HG02973 (cell line): ENCODE data around the gene VAC14.
"Not testable (repeated sequence)": the region's sequence is repeated elsewhere in the genome, so short reads cannot be mapped to it uniquely, and the experiment has no call there.

Source experiments
- ATAC-seq: cut with Tn5 transposase; IDR thresholded peaks from one replicate; pipeline ENCODE4 v1.9.1; 2021; ENCODE audit warnings: moderate library complexity; ENCODE audit not compliant: unreplicated experiment

VAC14 gene

GRCh38 chr16:70682239-70683145, 118.5 kb downstream of the VAC14 start:
- no peak for ATAC-seq

- ATAC-seq: no peak
Observed at GRCh38 chr16:70681382-70682238, 119.3 kb downstream of the VAC14 start.

DNA sequence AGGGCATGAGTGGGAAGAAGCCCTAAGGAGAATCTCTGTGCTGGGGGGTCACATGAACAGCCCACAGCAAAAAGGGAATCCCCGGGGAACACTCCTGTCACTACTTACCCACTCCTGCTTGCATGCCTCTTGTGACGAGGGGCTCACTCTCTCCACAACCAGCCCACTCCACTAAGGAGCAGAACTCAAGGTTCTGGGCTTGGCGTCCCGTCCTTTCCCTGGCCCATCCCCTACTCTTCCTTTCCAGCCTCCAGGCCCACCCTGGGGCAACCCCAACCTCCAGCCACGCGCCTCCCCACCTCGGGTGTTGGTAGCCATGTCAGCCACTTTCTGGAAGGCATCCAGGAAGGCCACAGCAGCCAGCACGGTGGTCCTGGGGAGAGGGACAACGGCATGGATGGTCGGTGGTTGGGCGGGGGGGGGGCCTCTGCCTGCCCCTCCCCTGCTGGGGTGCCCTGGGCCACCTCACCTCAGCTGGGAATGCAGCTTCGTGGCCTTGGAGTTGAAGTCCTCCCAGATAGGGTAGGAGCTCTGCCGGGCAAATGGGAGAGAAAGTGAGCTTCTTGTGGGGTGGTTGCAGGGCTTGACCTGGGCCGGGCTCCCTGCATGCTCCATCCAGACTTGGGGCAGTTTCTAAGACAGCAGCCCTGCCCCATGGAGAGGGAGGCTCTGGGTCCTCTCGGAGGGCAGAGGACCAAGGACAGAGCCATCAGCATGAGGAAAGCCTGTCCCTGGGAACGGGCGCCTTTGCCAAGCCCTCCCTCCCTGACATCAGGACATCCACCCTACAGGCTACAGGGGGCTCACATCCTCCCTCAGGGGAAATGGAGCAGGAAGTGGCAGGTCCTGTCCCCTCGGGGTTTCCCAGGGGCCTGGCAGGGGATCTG, 120.2 kb downstream of the VAC14 start:
- no peak for ATAC-seq

GRCh38 chr16:70679671-70680494, 121.1 kb downstream of the VAC14 start:
- ATAC-seq: no peak

DNA sequence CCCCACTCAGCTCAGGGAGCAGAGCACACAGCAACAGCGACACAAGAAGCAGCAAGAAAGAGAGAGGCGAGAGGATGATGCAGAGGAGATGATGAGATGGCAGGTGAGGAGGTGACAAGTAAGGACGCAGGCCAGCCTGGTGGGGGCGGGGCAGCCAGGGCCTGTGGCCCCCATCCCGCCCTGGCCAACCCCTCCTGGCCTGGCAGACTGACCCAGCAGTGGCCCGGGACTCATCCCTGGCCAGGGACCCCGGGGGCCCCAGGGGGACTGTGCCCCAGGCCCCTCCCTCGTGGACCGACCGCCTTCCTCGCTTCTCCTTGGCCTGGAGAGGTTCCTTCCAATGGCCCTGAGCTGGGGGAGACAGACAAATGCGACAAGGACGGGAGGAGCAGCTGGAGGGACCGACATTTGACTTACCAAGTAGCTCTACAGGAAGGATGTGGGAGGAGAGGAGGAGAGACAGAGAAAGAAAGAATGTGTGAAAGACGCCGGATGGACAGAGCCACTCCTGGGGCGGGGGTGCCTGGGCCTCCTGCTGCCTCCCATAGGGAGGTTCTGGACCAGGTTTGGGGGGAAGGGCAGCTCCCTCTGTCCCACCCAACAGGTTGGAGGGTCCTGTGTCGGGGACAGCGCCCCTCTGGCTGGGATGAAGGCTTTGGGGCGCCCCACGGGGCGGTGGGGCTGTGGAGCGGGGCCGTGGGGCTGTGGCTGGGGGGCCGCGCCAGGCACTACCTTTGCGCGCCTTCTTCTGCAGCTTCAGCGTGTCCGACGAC, 121.9 kb downstream of the VAC14 start:
- no peak for ATAC-seq

DNA sequence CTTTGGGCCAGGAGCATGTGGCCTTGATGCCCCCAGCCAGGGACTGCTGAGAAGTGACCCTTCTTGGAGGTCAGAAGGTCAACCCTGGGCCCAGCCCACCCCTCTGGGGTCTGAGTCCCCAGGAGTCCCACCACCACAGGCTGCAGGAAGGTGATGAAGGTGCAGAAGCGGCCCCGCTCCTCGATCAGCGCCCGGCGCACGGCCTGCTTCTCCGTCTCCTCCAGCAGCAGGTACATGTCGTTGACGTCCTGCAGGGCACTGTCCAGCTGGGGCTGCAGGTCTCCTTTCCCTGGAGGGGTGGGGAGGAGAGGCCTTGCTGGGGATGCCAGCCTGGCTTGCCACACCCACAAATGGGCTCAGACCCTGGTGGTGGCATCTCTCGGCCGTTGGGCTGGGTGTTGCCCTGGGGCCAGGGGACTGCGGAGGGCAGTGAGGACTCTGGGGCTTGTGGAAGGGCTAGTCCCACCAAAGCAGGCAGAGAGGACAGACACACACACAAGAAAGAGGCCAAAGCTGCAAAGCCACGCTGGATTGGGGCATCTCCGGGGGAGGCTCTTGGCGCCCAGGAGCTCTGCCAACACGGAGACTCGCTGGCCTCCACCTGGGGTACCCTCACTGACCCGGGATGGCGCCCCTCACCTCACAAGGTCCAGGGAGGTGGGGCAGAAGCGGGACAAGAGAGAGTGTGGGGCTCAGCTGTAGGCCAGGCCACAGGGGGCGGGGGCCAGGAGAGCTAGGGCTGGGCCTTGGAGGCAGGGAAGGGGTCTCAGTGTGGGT, 122.6 kb downstream of the VAC14 start:
- ATAC-seq: no peak

- no peak for ATAC-seq
Observed at GRCh38 chr16:70677499-70678120, 123.3 kb downstream of the VAC14 start.

DNA sequence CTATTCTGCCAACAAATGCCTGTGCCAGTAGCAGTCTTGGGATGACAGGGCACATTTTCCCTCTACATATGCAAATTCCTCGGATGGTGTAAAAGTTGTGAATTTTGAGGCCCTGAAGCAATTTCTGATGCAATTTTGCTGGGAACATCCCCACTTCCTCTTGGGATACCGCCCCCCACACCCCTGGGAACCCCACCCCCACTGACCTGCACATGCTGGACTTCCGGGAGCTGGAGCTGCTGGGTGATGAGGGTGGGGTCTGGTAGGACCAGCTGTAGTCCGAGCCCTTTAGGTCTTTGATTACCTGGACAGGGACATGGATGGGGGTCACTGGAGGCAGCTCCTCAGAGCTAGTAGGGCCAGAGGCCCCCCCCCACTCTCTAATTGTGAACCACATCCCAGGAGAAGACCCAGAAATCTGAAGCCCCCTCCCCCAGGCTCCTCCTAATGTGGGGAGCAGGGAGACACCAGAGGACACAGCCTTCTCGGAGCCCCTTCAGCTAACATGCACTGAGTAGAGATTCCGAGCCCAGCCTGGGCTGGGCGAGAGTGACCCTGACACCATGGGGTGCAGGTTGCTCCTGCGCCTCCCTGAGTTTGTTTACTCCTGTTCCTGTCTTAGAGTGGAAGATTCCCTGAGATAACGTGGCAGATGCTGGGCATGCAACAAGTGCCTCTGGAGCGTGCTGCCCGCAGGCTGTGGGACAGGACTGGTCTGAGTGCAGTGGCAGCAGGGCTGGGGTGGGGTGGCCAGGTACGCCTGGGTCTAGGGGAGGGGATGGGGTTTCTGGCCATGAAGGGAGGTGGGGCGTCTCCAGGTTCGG, 124.1 kb downstream of the VAC14 start:
- ATAC-seq: no peak

DNA sequence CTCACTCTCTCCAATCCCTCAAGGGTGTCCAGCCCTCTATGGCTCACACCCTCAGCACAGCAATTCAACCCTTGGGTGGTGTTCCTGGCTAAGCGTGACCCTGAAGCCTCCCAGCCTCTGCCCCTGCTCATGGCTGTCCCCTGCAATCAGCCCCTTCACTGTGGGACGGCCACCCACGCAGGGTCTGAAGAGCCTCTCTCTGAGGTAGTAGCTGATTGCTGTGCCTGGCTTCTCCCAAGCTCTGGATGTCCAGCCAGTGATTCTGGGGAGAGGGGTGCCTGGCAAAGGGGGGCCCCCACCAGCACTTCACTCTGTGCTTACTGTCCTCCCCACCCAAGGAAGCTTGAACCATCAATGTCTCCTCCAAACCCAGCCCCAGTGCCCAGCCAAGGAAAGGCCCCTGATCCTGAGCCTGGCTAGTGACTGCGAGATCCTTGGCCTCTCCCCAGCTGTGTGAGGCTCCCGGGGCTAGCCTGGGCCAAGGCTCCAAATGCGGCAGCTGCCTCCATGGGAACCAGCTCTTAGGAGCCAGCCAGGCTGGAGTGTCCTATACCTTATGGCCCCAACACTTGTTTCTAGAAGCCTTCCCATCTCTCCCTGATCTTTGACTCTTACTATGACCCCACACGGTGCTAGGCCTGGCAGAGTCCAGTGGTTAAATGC, 125.0 kb downstream of the VAC14 start:
- ATAC-seq: no peak

DNA sequence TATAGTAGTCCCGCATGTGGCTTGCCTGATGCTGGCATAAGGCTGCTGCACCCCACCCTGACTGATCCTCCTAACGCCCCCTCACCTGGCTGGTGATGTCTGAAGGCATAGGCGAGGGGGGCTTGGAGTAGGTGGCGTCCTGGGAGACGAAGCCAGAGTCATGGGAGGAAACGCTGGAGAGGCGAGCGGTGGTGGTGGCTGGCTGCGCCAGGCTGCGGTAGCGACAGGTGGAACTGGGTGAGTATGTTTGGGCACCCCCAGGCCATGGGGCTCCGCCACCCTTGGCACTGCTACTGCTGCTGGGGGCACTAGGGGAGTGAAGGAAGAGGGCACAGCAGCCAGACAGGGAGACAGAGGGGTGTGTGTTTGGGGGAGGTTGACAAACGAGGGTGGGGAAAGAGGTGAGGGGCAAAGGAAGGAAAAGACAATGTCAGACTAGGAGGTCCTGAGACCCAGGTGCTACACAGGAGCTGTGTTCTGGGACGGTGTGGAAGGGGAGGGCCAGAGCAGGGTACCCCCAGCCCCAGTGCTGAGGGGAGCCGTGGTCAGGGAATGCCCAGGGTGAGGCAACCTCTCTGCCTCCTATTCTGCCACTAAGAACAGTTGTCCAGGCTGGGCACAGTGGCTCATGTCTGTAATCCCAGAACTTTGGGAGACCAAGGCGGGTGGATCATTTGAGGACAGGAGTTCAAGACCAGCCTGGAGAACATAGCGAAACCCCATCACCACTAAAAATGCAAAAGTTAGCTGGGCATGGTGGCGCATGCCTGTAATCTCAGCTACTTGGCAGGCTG, 126.5 kb downstream of the VAC14 start:
- ATAC-seq: no peak

DNA sequence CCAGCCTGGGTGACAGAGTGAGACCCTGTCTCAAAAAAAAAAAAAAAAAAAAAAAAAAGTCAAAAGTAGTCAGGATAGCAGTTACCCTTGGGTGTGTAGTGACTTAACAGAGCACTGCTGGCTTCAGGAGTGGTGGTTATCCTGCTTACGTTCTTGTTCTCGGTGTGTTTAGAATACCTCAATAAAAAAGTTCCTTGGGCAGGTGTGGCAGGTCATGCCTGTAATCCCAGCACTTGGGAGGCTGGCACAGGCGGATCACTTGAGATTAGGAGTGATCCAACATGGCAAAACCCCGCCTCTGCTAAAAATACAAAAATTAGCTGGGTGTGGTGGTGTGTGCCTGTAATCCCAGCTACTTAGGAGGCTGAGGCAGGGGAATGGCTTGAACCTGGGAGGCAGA, 130.0 kb downstream of the VAC14 start:
- not testable (repeated sequence) for ATAC-seq

DNA sequence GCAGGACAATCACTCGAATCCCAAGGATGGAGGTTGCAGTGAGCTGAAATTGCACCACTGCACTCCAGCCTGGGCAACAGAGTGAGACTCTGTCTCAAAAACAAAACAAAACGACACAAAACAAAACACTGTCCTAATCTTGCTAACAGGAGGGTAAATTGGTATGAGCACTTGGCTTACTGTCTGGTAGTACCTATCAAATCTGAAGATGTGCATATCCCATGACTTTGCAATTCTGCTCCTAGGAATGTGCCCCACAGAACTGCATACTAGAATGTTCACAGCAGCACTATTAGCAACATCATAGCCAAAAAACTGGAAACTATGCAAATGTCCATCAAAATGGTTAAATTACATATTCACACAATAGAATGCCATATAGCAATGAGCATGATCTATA, 130.8 kb downstream of the VAC14 start:
- no peak for ATAC-seq

DNA sequence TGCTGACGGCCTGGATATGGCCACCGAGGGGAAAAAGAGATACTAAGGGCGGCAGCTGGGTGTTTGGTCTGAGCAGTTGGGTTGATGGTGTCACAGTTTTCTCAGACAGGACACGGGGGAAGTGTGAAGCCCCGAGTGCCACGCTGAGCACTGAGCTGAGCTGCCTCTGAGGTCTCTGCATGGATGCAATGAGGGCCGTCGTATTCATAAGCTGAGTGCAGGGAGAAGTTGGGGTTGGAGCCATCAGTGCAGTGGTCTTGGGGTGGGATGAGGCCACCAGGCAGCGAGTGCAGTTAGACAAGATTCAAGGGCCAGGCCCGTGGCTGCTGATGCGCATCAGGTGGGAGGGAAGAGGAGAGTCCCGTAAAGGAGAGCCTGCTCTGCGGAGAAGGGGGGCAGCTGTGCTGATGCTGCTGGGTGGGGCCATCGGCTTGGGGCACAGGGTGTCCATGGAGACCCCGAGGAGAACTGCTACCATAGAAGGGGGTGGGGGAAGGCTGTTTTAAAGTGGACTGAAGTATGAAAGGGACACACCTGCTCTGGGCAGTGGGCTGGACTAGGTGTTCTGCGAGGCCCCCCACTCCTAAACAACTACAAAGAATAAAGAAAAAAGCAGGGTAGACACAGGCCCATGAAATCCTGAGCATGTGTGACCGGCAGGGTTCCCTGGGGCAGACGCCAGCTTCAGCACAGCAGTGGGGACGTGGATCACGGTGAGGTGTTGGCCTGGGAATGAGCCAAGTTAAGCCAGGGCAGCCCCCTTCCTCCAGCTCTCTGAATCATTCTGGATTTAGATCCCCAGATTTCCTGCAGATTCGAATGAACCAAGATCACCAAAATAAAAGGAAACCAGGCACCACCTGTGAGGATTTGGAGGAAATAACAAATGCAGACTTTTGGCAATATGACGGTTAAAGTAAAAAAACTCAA, 134.9 kb downstream of the VAC14 start:
- ATAC-seq: no peak

DNA sequence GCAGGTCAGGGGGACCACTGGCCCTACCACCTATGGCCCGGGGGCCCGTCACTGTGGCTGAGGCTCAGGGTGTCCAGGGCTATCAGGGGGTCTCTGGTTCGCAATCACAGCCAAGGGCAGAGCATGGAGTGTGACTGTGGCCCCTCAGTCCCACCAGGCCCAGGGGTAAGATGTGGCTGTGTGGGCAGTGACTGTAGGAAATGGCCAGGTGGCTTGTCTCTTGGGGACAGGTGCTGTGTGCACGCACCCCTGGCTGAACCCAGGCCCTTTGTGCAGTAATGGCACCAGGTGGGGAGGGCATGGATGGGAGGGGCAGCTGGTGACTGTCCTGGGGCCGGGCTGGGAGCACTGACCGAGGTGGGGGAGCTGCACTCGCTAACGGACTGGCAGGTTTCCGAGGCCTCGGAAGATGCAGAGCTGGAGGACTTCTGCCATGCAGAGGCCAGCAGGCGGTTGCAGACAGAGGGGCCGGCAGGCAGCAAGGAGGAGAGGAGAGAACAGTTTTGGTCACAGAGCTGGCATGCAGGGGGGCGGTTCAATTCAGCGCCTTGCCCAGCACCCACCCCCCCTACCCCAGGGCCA, 135.8 kb downstream of the VAC14 start:
- ATAC-seq: no peak
